Activated T-cell treated with anti-CD3 and anti-CD28 coated beads, Interleukin-2, amount 50 U/mL, for 24 hours (primary cell): ENCODE measurements around the gene EPHA6.

Experiments used
- DNase-seq: peaks from one replicate; pipeline ENCODE4 v3.0.0-alpha.2; 2020
- H3K27ac Mint-ChIP-seq: 2 replicates; pipeline ENCODE4 v1.8.0; 2020; ENCODE audit warnings: mild to moderate bottlenecking, mixed read lengths
- H3K27me3 Mint-ChIP-seq: 2 replicates; pipeline ENCODE4 v1.8.0; 2020; ENCODE audit warnings: mixed read lengths
- H3K36me3 Mint-ChIP-seq: 2 replicates; pipeline ENCODE4 v1.8.0; 2020; ENCODE audit warnings: low read depth, mixed read lengths
- H3K4me1 Mint-ChIP-seq: 2 replicates; pipeline ENCODE4 v1.8.0; 2020; ENCODE audit warnings: low read depth, mixed read lengths
- H3K4me3 Mint-ChIP-seq: 2 replicates; pipeline ENCODE4 v1.8.0; 2020; ENCODE audit warnings: mild to moderate bottlenecking, moderate library complexity, mixed read lengths
- H3K9me3 Mint-ChIP-seq: 2 replicates; pipeline ENCODE4 v1.8.0; 2020; ENCODE audit warnings: mixed read lengths

EPHA6 gene

DNA sequence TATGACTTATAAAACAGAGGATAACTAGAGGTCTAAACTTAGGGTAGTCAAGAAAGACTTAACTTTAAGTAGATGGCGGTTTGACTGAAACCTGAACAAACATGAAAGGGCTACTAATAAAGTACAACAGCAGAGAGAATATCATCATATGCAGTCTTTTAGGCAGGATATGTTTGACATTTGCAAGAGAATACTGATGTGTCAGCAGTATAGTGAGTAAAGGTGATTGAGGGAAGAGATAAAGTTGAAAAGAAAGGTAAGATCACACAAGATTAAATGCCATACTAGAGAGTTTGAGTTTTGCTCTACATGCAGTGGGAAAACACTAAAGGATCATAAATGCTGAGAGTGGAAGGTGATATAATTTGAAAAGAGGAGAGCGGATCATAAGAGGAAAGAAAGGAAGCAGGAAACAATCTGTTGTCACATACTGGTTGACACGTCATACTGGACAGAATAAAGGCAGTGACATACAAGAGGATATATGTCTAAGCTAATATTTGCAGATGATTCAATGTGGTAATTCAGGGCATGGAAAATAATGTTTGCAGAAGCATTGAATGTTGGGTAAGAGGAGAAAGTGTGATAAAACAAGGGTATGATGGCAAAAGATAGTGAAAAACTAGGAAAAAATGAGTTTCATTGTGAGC is 223.0 kb downstream of the EPHA6 start:
- H3K4me1 Mint-ChIP-seq, result no peaks in the 10 kb centered on the region
- no peaks in the 10 kb centered on the region for H3K27me3 Mint-ChIP-seq
- H3K27ac Mint-ChIP-seq, result no peak overlapping the region
- no peak overlapping the region for H3K4me3 Mint-ChIP-seq
- no peaks in the 10 kb centered on the region for H3K36me3 Mint-ChIP-seq
- DNase-seq, result no peak
- H3K9me3 Mint-ChIP-seq, result peaks cover 2% of the 10 kb centered on the region

GRCh38 chr3:97043411-97043810 is 229.0 kb downstream of the EPHA6 start:
- Mint-ChIP-seq H3K27me3 (no peaks in the 10 kb centered on the region), H3K36me3 (no peaks in the 10 kb centered on the region), H3K4me1 (no peaks in the 10 kb centered on the region), H3K27ac (no peak overlapping the region), H3K9me3 (no peaks in the 10 kb centered on the region), H3K4me3 (no peak overlapping the region)
- DNase-seq, result no peak

DNA sequence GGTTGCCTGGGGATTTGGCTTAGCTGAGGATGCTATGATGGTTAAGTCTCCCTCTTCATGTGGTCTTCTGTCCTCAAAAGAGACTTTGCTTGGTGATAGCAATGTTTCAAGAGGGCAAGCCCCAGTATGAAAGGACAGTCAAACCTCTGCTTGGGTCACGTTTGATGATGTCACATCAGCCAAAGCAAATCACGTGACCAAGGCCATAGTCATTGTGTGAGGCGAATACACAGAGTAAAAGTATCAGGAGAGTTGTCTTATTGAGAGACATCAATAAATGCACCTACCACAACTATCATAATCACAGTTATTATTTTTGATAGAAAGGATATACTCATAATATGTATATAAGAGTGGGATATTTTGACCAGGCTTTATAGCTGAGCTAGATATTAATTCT is 243.0 kb downstream of the EPHA6 start:
- no peak overlapping the region for H3K4me3 Mint-ChIP-seq
- H3K36me3 Mint-ChIP-seq, result no peaks in the 10 kb centered on the region
- peaks cover 12% of the 10 kb centered on the region for H3K9me3 Mint-ChIP-seq
- H3K27me3 Mint-ChIP-seq, result no peaks in the 10 kb centered on the region
- DNase-seq, result no peak
- no peak overlapping the region for H3K27ac Mint-ChIP-seq
- no peaks in the 10 kb centered on the region for H3K4me1 Mint-ChIP-seq

GRCh38 chr3:97059168-97059567 is 244.8 kb downstream of the EPHA6 start:
- H3K9me3 Mint-ChIP-seq, result peaks cover 12% of the 10 kb centered on the region
- no peak for DNase-seq
- no peak overlapping the region for H3K4me3 Mint-ChIP-seq
- H3K4me1 Mint-ChIP-seq, result no peaks in the 10 kb centered on the region
- H3K36me3 Mint-ChIP-seq, result no peaks in the 10 kb centered on the region
- H3K27me3 Mint-ChIP-seq, result no peaks in the 10 kb centered on the region
- no peak overlapping the region for H3K27ac Mint-ChIP-seq

DNA sequence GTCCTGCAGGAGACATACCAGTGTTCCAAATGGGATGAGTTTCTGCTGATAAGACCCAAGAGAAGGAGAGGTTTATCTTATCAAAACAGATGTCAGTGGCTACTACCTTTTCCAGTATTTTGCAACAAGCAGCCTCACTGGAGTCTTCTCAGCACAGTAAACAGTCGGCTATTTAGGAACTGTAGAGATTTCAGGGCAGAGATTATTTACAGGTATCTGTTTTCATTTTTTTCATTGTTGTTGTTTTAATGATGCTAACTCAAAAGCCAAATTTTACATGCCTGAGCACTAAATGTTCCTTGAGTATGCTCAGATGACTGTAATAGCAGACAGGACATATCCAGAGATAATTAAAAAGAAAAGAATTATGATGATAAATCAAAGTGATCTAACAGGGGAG is 252.1 kb downstream of the EPHA6 start:
- H3K4me1 Mint-ChIP-seq, result no peaks in the 10 kb centered on the region
- H3K36me3 Mint-ChIP-seq, result no peaks in the 10 kb centered on the region
- H3K27ac Mint-ChIP-seq, result no peak overlapping the region
- H3K9me3 Mint-ChIP-seq, result peaks cover 6% of the 10 kb centered on the region
- DNase-seq, result no peak
- H3K27me3 Mint-ChIP-seq, result no peaks in the 10 kb centered on the region
- no peak overlapping the region for H3K4me3 Mint-ChIP-seq

GRCh38 chr3:97070302-97070701 is 255.9 kb downstream of the EPHA6 start:
- H3K9me3 Mint-ChIP-seq, result no peaks in the 10 kb centered on the region
- no peak overlapping the region for H3K4me3 Mint-ChIP-seq
- H3K4me1 Mint-ChIP-seq, result no peaks in the 10 kb centered on the region
- no peak for DNase-seq
- no peaks in the 10 kb centered on the region for H3K36me3 Mint-ChIP-seq
- H3K27me3 Mint-ChIP-seq, result no peaks in the 10 kb centered on the region
- no peak overlapping the region for H3K27ac Mint-ChIP-seq

GRCh38 chr3:97074546-97074945 is 260.2 kb downstream of the EPHA6 start:
- no peaks in the 10 kb centered on the region for H3K27me3 Mint-ChIP-seq
- no peak for DNase-seq
- H3K36me3 Mint-ChIP-seq, result no peaks in the 10 kb centered on the region
- no peak overlapping the region for H3K4me3 Mint-ChIP-seq
- no peaks in the 10 kb centered on the region for H3K4me1 Mint-ChIP-seq
- H3K9me3 Mint-ChIP-seq, result peaks cover 6% of the 10 kb centered on the region
- H3K27ac Mint-ChIP-seq, result no peak overlapping the region

GRCh38 chr3:97076673-97077072 is 262.3 kb downstream of the EPHA6 start:
- Mint-ChIP-seq H3K4me3 (no peak overlapping the region), H3K9me3 (peaks cover 6% of the 10 kb centered on the region), H3K4me1 (no peaks in the 10 kb centered on the region), H3K27ac (no peak overlapping the region), H3K27me3 (no peaks in the 10 kb centered on the region), H3K36me3 (no peaks in the 10 kb centered on the region)
- DNase-seq, result no peak

- H3K4me3 Mint-ChIP-seq, result no peak overlapping the region
- H3K9me3 Mint-ChIP-seq, result peaks cover 2% of the 10 kb centered on the region
- H3K27me3 Mint-ChIP-seq, result no peaks in the 10 kb centered on the region
Observed at GRCh38 chr3:97089621-97090020, 275.2 kb downstream of the EPHA6 start.

GRCh38 chr3:97102641-97103040 is 288.2 kb downstream of the EPHA6 start:
- DNase-seq, result no peak
- Mint-ChIP-seq H3K4me1 (no peaks in the 10 kb centered on the region), H3K9me3 (no peaks in the 10 kb centered on the region), H3K4me3 (no peak overlapping the region), H3K27me3 (no peaks in the 10 kb centered on the region), H3K27ac (no peak overlapping the region), H3K36me3 (no peaks in the 10 kb centered on the region)

More at GRCh38 chr3:97089621-97090020, 275.2 kb downstream of the EPHA6 start:
- Mint-ChIP-seq H3K36me3 (no peaks in the 10 kb centered on the region), H3K4me1 (no peaks in the 10 kb centered on the region), H3K27ac (no peak overlapping the region)
- no peak for DNase-seq

DNA sequence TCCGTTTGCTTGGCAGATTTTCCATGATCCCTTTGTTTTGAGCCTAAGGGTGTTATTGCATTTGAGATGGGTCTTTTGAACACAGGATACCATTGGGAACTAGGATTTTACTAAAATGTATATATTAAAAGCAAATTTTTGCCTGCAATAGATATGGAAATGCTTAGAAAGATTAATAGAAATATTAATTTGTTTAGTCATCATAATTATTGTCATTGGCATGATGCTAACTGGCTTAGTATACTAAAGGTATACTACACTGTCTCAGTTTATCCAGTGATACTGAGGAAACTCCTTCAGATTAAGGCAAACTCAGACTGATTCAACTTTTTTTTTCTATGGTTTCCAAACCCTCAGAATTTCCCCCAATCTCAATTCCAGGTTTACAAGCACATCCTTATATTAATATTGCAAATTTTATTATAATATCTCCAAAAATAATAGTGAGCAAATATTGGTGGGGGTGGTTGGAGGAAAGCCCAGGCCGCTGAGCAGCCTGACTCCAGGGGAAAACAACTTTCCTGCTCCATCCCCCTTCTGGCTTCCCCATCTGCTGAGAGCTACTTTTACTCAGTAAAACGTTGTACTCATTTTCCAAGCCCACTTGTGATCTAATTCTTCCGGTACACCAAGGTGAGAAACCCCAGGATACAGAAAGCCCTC is 291.7 kb downstream of the EPHA6 start:
- H3K36me3 Mint-ChIP-seq, result no peaks in the 10 kb centered on the region
- H3K4me1 Mint-ChIP-seq, result no peaks in the 10 kb centered on the region
- H3K27me3 Mint-ChIP-seq, result no peaks in the 10 kb centered on the region
- no peak overlapping the region for H3K27ac Mint-ChIP-seq
- DNase-seq, result no peak
- H3K4me3 Mint-ChIP-seq, result no peak overlapping the region
- no peaks in the 10 kb centered on the region for H3K9me3 Mint-ChIP-seq

GRCh38 chr3:97106652-97106989 is 292.2 kb downstream of the EPHA6 start:
- Mint-ChIP-seq H3K36me3 (no peaks in the 10 kb centered on the region), H3K4me3 (no peak overlapping the region), H3K4me1 (no peaks in the 10 kb centered on the region)

GRCh38 chr3:97108136-97108535 is 293.7 kb downstream of the EPHA6 start:
- H3K9me3 Mint-ChIP-seq, result no peaks in the 10 kb centered on the region
- H3K4me3 Mint-ChIP-seq, result no peak overlapping the region
- H3K27me3 Mint-ChIP-seq, result no peaks in the 10 kb centered on the region
- no peak for DNase-seq
- no peak overlapping the region for H3K27ac Mint-ChIP-seq
- H3K36me3 Mint-ChIP-seq, result no peaks in the 10 kb centered on the region
- H3K4me1 Mint-ChIP-seq, result no peaks in the 10 kb centered on the region

More at GRCh38 chr3:97106652-97106989, 292.2 kb downstream of the EPHA6 start:
- Mint-ChIP-seq H3K9me3 (no peaks in the 10 kb centered on the region), H3K27me3 (no peaks in the 10 kb centered on the region), H3K27ac (no peak overlapping the region)
- no peak for DNase-seq

GRCh38 chr3:97111244-97111643 is 296.9 kb downstream of the EPHA6 start:
- no peak for DNase-seq
- Mint-ChIP-seq H3K4me1 (no peaks in the 10 kb centered on the region), H3K36me3 (no peaks in the 10 kb centered on the region), H3K27ac (no peak overlapping the region), H3K9me3 (no peaks in the 10 kb centered on the region), H3K4me3 (no peak overlapping the region), H3K27me3 (no peaks in the 10 kb centered on the region)

- Mint-ChIP-seq H3K27ac (no peak overlapping the region), H3K27me3 (no peaks in the 10 kb centered on the region), H3K9me3 (peaks cover 3% of the 10 kb centered on the region)
Observed at GRCh38 chr3:97121386-97121785, 307.0 kb downstream of the EPHA6 start.

More at GRCh38 chr3:97121386-97121785, 307.0 kb downstream of the EPHA6 start:
- Mint-ChIP-seq H3K36me3 (no peaks in the 10 kb centered on the region), H3K4me1 (no peaks in the 10 kb centered on the region), H3K4me3 (no peak overlapping the region)
- DNase-seq, result no peak
